GM23248 (cell line): ENCODE measurements around the gene FBXO24.

Experiments used
- EZH2 ChIP-seq: fragments of 200-600 bp; sonication (generic); IDR thresholded peaks from 2 replicates; pipeline ENCODE4 v1.6.1; 2018; ENCODE audit warnings: antibody characterized with exemption, mild to moderate bottlenecking; ENCODE audit not compliant: insufficient read depth, poor library complexity, severe bottlenecking
- EZH2phosphoT487 ChIP-seq: fragments of 200-600 bp; sonication (generic); IDR thresholded peaks from 2 replicates; pipeline ENCODE4 v1.6.1; 2018; ENCODE audit warnings: antibody characterized with exemption, moderate library complexity, mild to moderate bottlenecking, low read depth; ENCODE audit not compliant: insufficient read depth

GRCh38 chr7:100582650-100583049 is 3.5 kb upstream of the FBXO24 start:
- no peak for TF ChIP-seq EZH2phosphoT487
- TF ChIP-seq EZH2 = no peak
